Spinal cord (tissue), 10 donors: Measurements from ENCODE around the gene BANP. TPM values are rescaled to one million over a fixed set of nuclear protein-coding genes. Genes with fewer than 3 reads are reported as not detected.
A peak's percentile ranks its signal among the peaks of the same experiment; 100 is the strongest.

ENCODE experiments used
- DNase-seq, 6 donors: peaks; one replicate each; pipeline versions ENCODE4 v3.0.0 to v3.0.0-alpha.2; 2013 to 2015; ENCODE audit warnings: low spot score in 6 of 6, low read depth in 4 of 6
- H3K27ac ChIP-seq: one replicate; pipeline ENCODE4 v1.5.1; 2013; ENCODE audit warnings: low read depth, low read length, control low read depth
- H3K27me3 ChIP-seq: one replicate; pipeline ENCODE4 v1.6.1; 2013; ENCODE audit warnings: low read length; ENCODE audit not compliant: control insufficient read depth, insufficient read depth
- H3K36me3 ChIP-seq: one replicate; pipeline ENCODE4 v1.6.1; 2013; ENCODE audit warnings: low read length; ENCODE audit not compliant: control insufficient read depth, insufficient read depth
- H3K4me1 ChIP-seq: one replicate; pipeline ENCODE4 v1.6.1; 2013; ENCODE audit warnings: low read length; ENCODE audit not compliant: control insufficient read depth, insufficient read depth
- H3K4me3 ChIP-seq: one replicate; pipeline ENCODE4 v1.5.1; 2013; ENCODE audit warnings: low read depth, low read length, control low read depth
- H3K9me3 ChIP-seq: one replicate; pipeline ENCODE4 v1.6.1; 2013; ENCODE audit warnings: low read length; ENCODE audit not compliant: control insufficient read depth, insufficient read depth
- WGBS: methylation state at CpG from one replicate; pipeline ENCODE4 v1.1.5; 2013; ENCODE audit warnings: missing lambda C conversion rate; ENCODE audit not compliant: insufficient coverage; 5-methylcytosine and 5-hydroxymethylcytosine counted together
- polyA plus RNA-seq, 2 donors: library from polyadenylated mRNA; unstranded; fragments of 120-200 nt; gene quantifications; one replicate each; pipeline ENCODE4 v1.2.1, GENCODE V29; 2013; ENCODE audit not compliant: insufficient read length in 2 of 2
- total RNA-seq, 2 donors: library from RNA; depleted of rRNA in 1 of 2; stranded (reverse); fragments of 120-200 nt in 1 of 2; fragments of >200 nt in 1 of 2; gene quantifications; one replicate each; pipeline versions ENCODE4 v1.2.3 to v1.2.4, GENCODE V29; 2013 to 2014
- donor health status: healthy.

Gene BANP
- total and polyA plus RNA-seq, 4 donors = 17.2 to 27.0 (median 20.7) TPM

DNA sequence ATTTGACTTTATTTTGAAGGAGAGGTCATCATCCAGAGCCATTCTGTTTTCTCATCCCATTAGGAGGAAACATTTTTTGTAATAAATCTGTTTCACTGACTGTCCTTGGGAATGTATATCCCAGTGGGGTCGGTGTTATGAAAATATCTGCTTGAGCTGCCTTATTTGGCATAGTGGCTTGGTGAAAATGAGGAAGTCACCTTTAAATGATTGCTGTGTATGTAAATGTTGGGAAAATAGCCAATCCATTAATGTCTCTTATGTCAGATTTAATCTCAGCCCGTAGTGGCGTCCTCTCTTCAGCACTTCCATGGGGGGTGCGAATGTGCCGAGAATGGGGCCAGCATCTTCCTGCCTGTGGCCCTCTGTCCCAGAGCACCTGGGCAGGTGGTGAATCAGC is 57.6 kb downstream of the BANP start:
- Histone ChIP-seq H3K9me3 (no peaks in the 10 kb centered on the region), H3K27me3 (no peaks in the 10 kb centered on the region), H3K36me3 (peaks cover 36% of the 10 kb centered on the region), H3K27ac (no peak overlapping the region), H3K4me1 (peaks cover 30% of the 10 kb centered on the region), H3K4me3 (no peak overlapping the region)
- WGBS = 88% methylated on average over 4 of the region's 5 CpGs
- DNase-seq = no peak

DNA sequence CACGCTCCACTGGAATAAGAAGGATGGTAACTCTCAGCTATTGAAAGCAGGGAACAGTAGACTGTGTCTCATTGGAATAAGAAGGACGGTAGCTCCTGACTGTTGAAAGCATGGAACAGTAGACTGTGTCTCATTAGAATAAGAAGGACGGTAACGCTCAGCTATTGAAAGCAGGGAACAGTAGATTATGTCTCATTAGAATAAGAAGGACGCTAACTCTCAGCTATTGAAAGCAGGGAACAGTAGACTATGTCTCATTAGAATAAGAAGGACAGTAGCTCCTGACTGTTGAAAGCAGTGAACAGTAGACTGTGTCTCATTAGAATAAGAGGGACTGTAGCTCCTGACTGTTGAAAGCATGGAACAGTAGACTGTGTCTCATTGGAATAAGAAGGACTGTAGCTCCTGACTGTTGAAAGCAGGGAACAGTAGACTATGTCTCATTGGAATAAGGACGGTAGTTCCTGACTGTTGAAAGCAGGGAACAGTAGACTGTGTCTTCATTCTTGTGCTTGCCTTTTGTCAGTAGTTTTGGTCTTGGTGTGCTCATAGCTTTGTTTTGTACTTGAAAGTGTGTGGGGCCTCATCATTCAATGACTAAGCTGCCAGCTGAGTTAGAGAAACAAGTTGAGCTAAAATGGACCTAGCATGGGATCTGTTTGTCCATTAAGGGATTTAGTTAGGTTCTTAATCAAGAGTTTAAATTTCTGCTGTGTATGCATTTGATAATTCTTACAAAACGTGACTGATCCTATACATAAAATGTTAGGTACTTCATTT is 58.5 kb downstream of the BANP start:
- Histone ChIP-seq H3K4me1 (peaks cover 28% of the 10 kb centered on the region), H3K27ac (no peak overlapping the region), H3K27me3 (no peaks in the 10 kb centered on the region), H3K9me3 (no peaks in the 10 kb centered on the region), H3K4me3 (no peak overlapping the region), H3K36me3 (peaks cover 40% of the 10 kb centered on the region)
- DNase-seq = peak in 1 of 6 donors; percentile 57
- WGBS = 39% methylated on average over 6 of the region's 7 CpGs

DNA sequence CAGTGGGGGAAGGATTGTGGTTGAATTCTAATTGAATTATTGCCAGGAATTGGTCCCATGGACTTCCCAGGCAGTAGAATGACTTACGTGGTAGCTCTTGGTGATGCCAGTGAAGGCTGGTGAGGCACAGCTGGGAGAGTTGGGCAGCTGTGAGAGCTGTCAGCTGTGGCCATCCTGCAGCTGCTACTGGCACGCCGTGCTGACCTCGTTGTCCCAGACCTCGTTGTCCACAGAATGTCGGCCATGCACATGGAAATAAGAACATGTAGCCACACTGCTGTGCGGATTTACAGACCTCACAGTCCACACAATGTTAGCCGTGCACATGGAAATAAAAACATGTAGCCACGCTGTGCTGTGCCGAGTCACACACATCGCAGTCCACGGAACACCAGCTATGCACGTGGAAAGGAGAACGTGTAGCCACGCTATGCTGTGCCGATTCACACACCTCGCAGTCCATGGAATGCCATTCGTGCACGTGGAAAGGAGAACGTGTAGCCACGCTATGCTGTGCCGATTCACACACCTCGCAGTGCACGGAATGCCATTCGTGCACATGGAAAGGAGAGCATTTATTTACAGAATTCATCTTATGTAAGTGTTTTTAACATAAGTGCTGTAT is 59.2 kb downstream of the BANP start:
- no peaks in the 10 kb centered on the region for H3K27me3 ChIP-seq
- 81% methylated on average over 19 of the region's 25 CpGs for WGBS
- H3K4me1 ChIP-seq = peaks cover 21% of the 10 kb centered on the region
- no peaks in the 10 kb centered on the region for H3K9me3 ChIP-seq
- no peak for DNase-seq
- no peak overlapping the region for H3K27ac ChIP-seq
- H3K4me3 ChIP-seq = no peak overlapping the region
- H3K36me3 ChIP-seq = peaks cover 40% of the 10 kb centered on the region

- no peak for DNase-seq
- no peaks in the 10 kb centered on the region for H3K27me3 ChIP-seq
- H3K4me3 ChIP-seq = no peak overlapping the region
- H3K36me3 ChIP-seq = peaks cover 41% of the 10 kb centered on the region
- no peaks in the 10 kb centered on the region for H3K9me3 ChIP-seq
- no peak overlapping the region for H3K27ac ChIP-seq
- H3K4me1 ChIP-seq = peaks cover 21% of the 10 kb centered on the region
- WGBS = 95% methylated on average over 18 of the region's 19 CpGs
Observed at GRCh38 chr16:88010968-88011483, 59.8 kb downstream of the BANP start.

DNA sequence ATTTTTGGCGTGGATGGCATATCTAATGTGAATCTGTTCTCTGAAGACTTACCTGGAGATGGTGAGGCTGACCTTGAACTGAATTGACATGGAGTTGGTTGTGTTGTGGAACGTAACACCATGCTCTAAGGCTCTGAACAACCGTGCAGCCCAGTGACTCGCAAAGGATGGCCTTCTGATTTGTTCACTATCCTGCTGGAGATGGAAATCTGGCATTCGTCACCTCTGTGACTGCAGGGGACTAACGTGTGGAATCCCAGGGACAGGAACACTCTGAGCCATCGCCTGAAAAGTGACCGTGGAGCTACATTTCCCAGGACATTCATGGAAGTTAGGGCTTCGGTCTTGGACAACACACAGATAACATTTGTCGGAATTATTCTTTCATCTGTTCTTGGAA is 61.1 kb downstream of the BANP start:
- Histone ChIP-seq H3K4me3 (no peak overlapping the region), H3K27me3 (no peaks in the 10 kb centered on the region), H3K9me3 (no peaks in the 10 kb centered on the region), H3K4me1 (peaks cover 13% of the 10 kb centered on the region), H3K27ac (no peak overlapping the region), H3K36me3 (peaks cover 49% of the 10 kb centered on the region)
- WGBS = 94% methylated on average over 8 of the region's 10 CpGs
- DNase-seq = peak in 1 of 6 donors; percentile 18

GRCh38 chr16:88013091-88013609 is 61.9 kb downstream of the BANP start:
- DNase-seq = no peak

GRCh38 chr16:88013766-88014251 is 62.6 kb downstream of the BANP start:
- Histone ChIP-seq H3K36me3 (peaks cover 59% of the 10 kb centered on the region), H3K27me3 (no peaks in the 10 kb centered on the region), H3K4me1 (peaks cover 14% of the 10 kb centered on the region), H3K9me3 (no peaks in the 10 kb centered on the region), H3K4me3 (no peak overlapping the region), H3K27ac (peak overlapping the region; percentile 33)
- no peak for DNase-seq
- WGBS = 82% methylated on average over 8 of the region's 8 CpGs

More at GRCh38 chr16:88013091-88013609, 61.9 kb downstream of the BANP start:
- Histone ChIP-seq H3K27ac (no peak overlapping the region), H3K36me3 (peaks cover 53% of the 10 kb centered on the region), H3K4me3 (no peak overlapping the region), H3K4me1 (peaks cover 13% of the 10 kb centered on the region), H3K9me3 (no peaks in the 10 kb centered on the region), H3K27me3 (no peaks in the 10 kb centered on the region)
- WGBS = 89% methylated on average over 15 of the region's 18 CpGs

GRCh38 chr16:88014252-88014781 is 63.1 kb downstream of the BANP start:
- DNase-seq = no peak
- peak overlapping the region; percentile 33 for H3K27ac ChIP-seq
- H3K36me3 ChIP-seq = peaks cover 64% of the 10 kb centered on the region
- H3K4me3 ChIP-seq = no peak overlapping the region
- 86% methylated on average over 8 of the region's 10 CpGs for WGBS
- H3K4me1 ChIP-seq = peaks cover 15% of the 10 kb centered on the region
- no peaks in the 10 kb centered on the region for H3K9me3 ChIP-seq
- H3K27me3 ChIP-seq = no peaks in the 10 kb centered on the region

DNA sequence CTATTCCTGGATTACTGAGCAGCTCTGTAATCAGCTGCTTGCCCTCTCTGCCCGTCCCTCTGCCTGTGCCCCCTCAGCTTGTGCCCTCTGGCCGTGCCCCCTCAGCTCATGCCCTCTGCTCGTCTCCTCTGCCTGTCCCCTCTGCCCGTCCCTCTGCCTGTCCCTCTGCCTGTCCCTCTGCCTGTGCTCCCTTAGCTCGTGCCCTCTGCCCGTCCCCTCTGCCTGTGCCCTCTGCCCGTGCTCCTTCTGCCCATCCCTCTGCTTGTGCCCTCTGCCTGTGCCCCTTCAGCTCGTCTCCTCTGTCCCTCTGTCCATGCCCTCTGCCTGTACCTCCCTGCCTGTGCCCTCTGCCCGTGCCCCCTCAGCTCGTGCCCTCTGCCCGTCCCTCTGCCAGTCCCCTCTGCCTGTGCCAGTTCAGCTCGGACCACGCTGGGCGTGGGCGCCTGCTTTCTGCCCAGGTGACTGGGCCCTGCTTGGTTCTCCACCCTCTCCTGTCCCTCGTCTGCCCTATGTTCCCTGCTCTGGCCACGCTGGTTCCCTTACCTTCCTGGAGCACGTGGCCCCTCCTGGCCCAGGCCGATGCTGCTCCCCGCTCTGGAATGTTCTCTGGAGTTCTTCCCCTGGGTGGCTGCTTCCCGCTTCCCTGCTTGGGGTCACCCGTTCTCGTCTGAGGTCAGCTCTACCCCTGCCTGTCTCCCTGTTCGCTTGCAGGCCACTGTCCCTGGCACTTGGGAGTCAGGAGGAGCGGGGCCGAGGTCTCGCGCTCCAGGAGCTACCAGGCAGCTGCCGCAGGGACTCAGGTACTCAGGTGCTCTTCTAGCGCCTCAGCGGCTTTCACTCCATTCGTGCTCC is 63.9 kb downstream of the BANP start:
- DNase-seq = no peak
- H3K9me3 ChIP-seq = no peaks in the 10 kb centered on the region
- peaks cover 21% of the 10 kb centered on the region for H3K4me1 ChIP-seq
- no peaks in the 10 kb centered on the region for H3K27me3 ChIP-seq
- WGBS = 89% methylated on average over 30 of the region's 32 CpGs
- no peak overlapping the region for H3K4me3 ChIP-seq
- peaks cover 69% of the 10 kb centered on the region for H3K36me3 ChIP-seq
- H3K27ac ChIP-seq = no peak overlapping the region
